ENCODE data around the gene SLC6A20. TPM values are rescaled to one million over a fixed set of nuclear protein-coding genes. Genes with fewer than 3 reads are reported as not detected.

Gene SLC6A20
- total RNA-seq, 1 experiment from 2014 or later = 0.89 TPM

DNA sequence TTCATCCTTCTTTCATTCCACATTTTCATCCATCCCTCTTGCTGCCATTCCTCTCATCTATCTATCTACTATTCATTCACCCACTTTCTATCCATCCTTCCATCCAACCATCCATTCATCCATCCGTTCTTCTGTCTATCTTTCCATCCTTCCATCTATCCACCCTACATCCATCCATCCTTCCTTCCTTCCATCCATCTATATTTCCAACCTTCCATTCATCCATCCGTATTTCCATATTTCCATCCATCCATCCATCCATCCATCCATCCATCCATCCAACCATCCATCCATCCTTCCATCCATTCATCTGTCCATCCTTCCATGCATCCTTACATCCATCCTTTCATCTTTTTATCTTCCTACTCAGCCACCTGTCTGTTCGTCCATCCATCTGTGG, 14.0 kb downstream of the SLC6A20 start:
- no peak overlapping the region for H3K27ac ChIP-seq (ENCODE audit: low read depth, low read length)
- CTCF ChIA-PET = no interaction called here

More for the DNA sequence above, 14.0 kb downstream of the SLC6A20 start:
- Histone ChIP-seq H3K36me3 (ENCODE audit: control insufficient read depth in 1 of 2, insufficient read depth in 2 of 2, low read length in 2 of 2) (no peaks in the 10 kb centered on the region), H3K9me2 (ENCODE audit: insufficient read depth) (no peaks in the 10 kb centered on the region), H3K4me1 (ENCODE audit: control insufficient read depth in 1 of 2, insufficient read depth in 2 of 2, low read length in 2 of 2) (peaks cover 0 to 4% of the 10 kb centered on the region in 2 experiments; a peak in 1 of 4 replicates), H2AFZ (ENCODE audit: low read depth, low read length, poor library complexity, severe bottlenecking) (no peak overlapping the region), H3K9ac (ENCODE audit: low read length) (no peak overlapping the region), H3K4me3 (replicated peaks in 1 of 2; ENCODE audit: low read depth in 1 of 2, low read length in 2 of 2) (no peak overlapping the region), H3K27me3 (ENCODE audit: insufficient read depth, low read length) (no peaks in the 10 kb centered on the region), H3K4me2 (ENCODE audit: low read length) (no peak overlapping the region), H4K20me1 (ENCODE audit: insufficient read depth) (no peaks in the 10 kb centered on the region), H3K79me2 (ENCODE audit: insufficient read depth, low read length) (no peaks in the 10 kb centered on the region), H3K9me3 (ENCODE audit: control insufficient read depth in 1 of 2, insufficient read depth in 1 of 2, low read depth in 1 of 2, low read length in 2 of 2) (no peaks in the 10 kb centered on the region)
- ChIA-PET POLR2A (no interaction called here), RAD21 (ENCODE audit: low non-redundant PET in 1 of 2, low total read pairs in 2 of 2, uncharacterized antibody in 2 of 2, unreplicated experiment in 2 of 2) (no interaction called here)
- DNase-seq (ENCODE audit: low read depth, low spot score) (no peak), ATAC-seq (no peak)
- intact Hi-C loops (cut with micrococcal nuclease) = no loop called here
- no TSS peak for BruUV-seq (replicated peaks)
- TF ChIP-seq SIN3A (IDR thresholded peaks at IDR 0.05; ENCODE audit: low read depth) (no peak), EGR1 (IDR thresholded peaks at IDR 0.05; ENCODE audit: low read depth) (no peak), SRF (IDR thresholded peaks at IDR 0.05; ENCODE audit: low read depth) (no peak), CBX3 (IDR thresholded peaks at IDR 0.05; ENCODE audit: low read depth) (no peak), EZH2 (IDR thresholded peaks at IDR 0.05) (no peak), POLR2AphosphoS5 (IDR thresholded peaks at IDR 0.05; ENCODE audit: low read depth, low read length) (no peak), YY1 (IDR thresholded peaks at IDR 0.05; ENCODE audit: extremely low read depth, insufficient replicate concordance, low read depth, low read length) (no peak), POLR2A (IDR thresholded peaks at IDR 0.05; ENCODE audit: borderline replicate concordance, extremely low read depth, insufficient read depth, insufficient read length) (no peak), ELF1 (IDR thresholded peaks at IDR 0.05; ENCODE audit: borderline replicate concordance, low read depth) (no peak), CEBPB (IDR thresholded peaks at IDR 0.05; ENCODE audit: low read depth) (no peak), FOSL1 (IDR thresholded peaks at IDR 0.05; ENCODE audit: low read depth) (no peak), TCF7L2 (IDR thresholded peaks at IDR 0.05; ENCODE audit: borderline replicate concordance, extremely low read depth, insufficient read depth, insufficient read length) (no peak), RAD21 (IDR thresholded peaks at IDR 0.05; ENCODE audit: low read depth) (no peak), EZH2phosphoT487 (IDR thresholded peaks at IDR 0.05; ENCODE audit: borderline replicate concordance) (no peak), ZFX (IDR thresholded peaks at IDR 0.05) (no peak)
- TF ChIP-seq, protein P1, sequence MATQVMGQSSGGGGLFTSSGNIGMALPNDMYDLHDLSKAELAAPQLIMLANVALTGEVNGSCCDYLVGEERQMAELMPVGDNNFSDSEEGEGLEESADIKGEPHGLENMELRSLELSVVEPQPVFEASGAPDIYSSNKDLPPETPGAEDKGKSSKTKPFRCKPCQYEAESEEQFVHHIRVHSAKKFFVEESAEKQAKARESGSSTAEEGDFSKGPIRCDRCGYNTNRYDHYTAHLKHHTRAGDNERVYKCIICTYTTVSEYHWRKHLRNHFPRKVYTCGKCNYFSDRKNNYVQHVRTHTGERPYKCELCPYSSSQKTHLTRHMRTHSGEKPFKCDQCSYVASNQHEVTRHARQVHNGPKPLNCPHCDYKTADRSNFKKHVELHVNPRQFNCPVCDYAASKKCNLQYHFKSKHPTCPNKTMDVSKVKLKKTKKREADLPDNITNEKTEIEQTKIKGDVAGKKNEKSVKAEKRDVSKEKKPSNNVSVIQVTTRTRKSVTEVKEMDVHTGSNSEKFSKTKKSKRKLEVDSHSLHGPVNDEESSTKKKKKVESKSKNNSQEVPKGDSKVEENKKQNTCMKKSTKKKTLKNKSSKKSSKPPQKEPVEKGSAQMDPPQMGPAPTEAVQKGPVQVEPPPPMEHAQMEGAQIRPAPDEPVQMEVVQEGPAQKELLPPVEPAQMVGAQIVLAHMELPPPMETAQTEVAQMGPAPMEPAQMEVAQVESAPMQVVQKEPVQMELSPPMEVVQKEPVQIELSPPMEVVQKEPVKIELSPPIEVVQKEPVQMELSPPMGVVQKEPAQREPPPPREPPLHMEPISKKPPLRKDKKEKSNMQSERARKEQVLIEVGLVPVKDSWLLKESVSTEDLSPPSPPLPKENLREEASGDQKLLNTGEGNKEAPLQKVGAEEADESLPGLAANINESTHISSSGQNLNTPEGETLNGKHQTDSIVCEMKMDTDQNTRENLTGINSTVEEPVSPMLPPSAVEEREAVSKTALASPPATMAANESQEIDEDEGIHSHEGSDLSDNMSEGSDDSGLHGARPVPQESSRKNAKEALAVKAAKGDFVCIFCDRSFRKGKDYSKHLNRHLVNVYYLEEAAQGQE (IDR thresholded peaks at IDR 0.05; ENCODE audit: low read depth) = no peak
- TF ChIP-seq, protein P2, sequence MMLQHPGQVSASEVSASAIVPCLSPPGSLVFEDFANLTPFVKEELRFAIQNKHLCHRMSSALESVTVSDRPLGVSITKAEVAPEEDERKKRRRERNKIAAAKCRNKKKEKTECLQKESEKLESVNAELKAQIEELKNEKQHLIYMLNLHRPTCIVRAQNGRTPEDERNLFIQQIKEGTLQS (IDR thresholded peaks at IDR 0.05) = no peak
- TF ChIP-seq, protein P3, sequence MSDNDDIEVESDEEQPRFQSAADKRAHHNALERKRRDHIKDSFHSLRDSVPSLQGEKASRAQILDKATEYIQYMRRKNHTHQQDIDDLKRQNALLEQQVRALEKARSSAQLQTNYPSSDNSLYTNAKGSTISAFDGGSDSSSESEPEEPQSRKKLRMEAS (IDR thresholded peaks at IDR 0.05) = no peak
- TF ChIP-seq, protein P4, sequence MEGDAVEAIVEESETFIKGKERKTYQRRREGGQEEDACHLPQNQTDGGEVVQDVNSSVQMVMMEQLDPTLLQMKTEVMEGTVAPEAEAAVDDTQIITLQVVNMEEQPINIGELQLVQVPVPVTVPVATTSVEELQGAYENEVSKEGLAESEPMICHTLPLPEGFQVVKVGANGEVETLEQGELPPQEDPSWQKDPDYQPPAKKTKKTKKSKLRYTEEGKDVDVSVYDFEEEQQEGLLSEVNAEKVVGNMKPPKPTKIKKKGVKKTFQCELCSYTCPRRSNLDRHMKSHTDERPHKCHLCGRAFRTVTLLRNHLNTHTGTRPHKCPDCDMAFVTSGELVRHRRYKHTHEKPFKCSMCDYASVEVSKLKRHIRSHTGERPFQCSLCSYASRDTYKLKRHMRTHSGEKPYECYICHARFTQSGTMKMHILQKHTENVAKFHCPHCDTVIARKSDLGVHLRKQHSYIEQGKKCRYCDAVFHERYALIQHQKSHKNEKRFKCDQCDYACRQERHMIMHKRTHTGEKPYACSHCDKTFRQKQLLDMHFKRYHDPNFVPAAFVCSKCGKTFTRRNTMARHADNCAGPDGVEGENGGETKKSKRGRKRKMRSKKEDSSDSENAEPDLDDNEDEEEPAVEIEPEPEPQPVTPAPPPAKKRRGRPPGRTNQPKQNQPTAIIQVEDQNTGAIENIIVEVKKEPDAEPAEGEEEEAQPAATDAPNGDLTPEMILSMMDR (IDR thresholded peaks at IDR 0.05 in 2 of 3, conservative IDR thresholded peaks at IDR 0.05 in 1 of 3; ENCODE audit: borderline replicate concordance in 1 of 3, insufficient read depth in 1 of 3, low read depth in 2 of 3, low read length in 2 of 3) = no peak
- TF ChIP-seq, protein P5, sequence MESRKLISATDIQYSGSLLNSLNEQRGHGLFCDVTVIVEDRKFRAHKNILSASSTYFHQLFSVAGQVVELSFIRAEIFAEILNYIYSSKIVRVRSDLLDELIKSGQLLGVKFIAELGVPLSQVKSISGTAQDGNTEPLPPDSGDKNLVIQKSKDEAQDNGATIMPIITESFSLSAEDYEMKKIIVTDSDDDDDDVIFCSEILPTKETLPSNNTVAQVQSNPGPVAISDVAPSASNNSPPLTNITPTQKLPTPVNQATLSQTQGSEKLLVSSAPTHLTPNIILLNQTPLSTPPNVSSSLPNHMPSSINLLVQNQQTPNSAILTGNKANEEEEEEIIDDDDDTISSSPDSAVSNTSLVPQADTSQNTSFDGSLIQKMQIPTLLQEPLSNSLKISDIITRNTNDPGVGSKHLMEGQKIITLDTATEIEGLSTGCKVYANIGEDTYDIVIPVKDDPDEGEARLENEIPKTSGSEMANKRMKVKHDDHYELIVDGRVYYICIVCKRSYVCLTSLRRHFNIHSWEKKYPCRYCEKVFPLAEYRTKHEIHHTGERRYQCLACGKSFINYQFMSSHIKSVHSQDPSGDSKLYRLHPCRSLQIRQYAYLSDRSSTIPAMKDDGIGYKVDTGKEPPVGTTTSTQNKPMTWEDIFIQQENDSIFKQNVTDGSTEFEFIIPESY (IDR thresholded peaks at IDR 0.05; ENCODE audit: extremely low read depth, insufficient replicate concordance, low read length) = no peak
